HG03159 (cell line): ENCODE data around the gene EIF4E.
"Not testable (repeated sequence)": the region's sequence is repeated elsewhere in the genome, so short reads cannot be mapped to it uniquely, and the experiment has no call there.

ENCODE experiments used
- ATAC-seq: cut with Tn5 transposase; IDR thresholded peaks from one replicate; pipeline ENCODE4 v1.9.1; 2021; ENCODE audit warnings: mild to moderate bottlenecking, moderate library complexity; ENCODE audit not compliant: unreplicated experiment

The EIF4E gene

GRCh38 chr4:98880884-98881283 is 48.0 kb downstream of the EIF4E start:
- ATAC-seq = not testable (repeated sequence)

- ATAC-seq = no peak
Observed at GRCh38 chr4:98879515-98879914, 49.4 kb downstream of the EIF4E start.

GRCh38 chr4:98873059-98873458 is 55.9 kb downstream of the EIF4E start:
- ATAC-seq = no peak

GRCh38 chr4:98872120-98872906 is 56.6 kb downstream of the EIF4E start:
- ATAC-seq = not testable (repeated sequence)

DNA sequence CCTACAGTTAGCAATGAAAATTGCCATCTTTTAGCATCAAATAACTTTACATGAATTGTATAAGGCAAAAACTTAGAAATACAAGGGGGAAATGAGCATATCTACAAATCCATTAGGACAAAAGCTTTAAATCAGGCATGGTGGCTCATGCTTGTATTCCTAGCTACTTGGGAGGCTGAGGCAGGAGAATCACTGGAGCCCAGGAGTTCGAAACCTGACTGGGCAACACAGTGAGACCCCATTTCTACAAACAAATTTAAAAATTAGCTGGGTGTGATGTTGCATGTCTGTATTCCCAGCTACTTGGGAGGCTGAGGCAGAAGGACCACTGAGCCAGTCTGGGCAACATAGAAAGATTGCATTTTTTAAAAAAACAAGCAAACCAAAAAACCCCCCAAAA is 61.3 kb downstream of the EIF4E start:
- ATAC-seq = no peak

- ATAC-seq = no peak
Observed at GRCh38 chr4:98865059-98865458, 63.9 kb downstream of the EIF4E start.

GRCh38 chr4:98864560-98864959 is 64.4 kb downstream of the EIF4E start:
- no peak for ATAC-seq

DNA sequence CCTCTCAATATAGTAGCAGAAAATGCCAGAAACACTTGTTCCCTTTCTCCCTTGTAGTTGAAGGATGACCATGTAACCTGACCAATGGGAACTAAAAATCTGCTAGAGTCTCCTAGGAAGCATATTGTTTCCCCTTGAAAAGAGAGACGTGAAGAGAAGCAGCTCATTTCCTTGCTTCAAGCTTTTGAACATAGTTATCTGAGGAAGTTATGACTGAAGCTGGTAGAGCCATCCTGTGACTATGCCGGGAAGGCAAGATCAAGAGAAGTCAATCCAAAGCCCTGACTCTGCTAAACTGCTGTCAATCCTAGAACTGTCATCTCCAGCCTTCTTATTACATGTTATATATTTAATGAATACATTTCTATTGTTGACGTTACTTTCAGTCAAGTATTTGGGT is 66.6 kb downstream of the EIF4E start:
- ATAC-seq = no peak

- no peak for ATAC-seq
Observed at GRCh38 chr4:98861100-98861884, 67.6 kb downstream of the EIF4E start.

GRCh38 chr4:98851806-98852205 is 77.1 kb downstream of the EIF4E start:
- no peak for ATAC-seq

GRCh38 chr4:98850937-98851336 is 78.0 kb downstream of the EIF4E start:
- no peak for ATAC-seq

DNA sequence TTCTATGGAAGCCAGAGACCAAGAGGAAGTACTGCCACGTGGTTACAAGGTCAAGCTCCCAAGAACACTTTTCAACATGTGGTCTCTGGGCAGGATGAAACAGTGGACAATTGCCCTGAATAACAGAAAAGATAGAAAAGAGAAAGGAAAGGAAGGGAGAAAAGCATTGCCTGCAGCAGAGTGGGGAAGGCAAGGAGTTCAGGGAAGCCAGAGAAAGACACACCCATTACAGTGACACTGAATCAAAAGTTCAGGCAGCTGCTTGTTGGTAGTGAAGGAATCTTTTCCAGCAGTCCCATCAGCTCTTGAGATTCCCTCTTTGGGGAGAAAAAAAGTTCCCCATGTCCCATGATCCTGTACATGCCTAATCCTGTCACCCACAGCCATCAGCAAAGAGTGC is 80.5 kb downstream of the EIF4E start:
- no peak for ATAC-seq

DNA sequence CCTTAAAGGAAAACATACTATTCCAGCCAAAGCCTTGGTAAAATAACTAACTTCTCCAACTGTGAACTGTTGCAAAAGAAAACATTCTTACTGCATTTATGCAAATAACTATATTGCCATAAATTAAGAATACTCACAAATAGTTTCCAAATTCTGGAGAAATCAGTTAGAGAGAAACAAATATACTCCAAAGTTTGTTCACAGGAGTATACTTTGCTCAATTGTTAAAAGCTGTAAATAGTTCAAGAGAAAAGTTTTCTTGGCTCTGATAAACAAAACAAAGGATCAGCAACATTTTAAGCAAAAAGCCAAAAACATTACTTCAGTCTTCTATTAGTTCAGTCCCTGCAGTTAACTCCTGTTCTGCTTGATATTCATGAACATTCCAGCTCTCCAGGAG is 83.0 kb downstream of the EIF4E start:
- ATAC-seq = no peak

GRCh38 chr4:98842917-98843316 is 86.0 kb downstream of the EIF4E start:
- not testable (repeated sequence) for ATAC-seq

DNA sequence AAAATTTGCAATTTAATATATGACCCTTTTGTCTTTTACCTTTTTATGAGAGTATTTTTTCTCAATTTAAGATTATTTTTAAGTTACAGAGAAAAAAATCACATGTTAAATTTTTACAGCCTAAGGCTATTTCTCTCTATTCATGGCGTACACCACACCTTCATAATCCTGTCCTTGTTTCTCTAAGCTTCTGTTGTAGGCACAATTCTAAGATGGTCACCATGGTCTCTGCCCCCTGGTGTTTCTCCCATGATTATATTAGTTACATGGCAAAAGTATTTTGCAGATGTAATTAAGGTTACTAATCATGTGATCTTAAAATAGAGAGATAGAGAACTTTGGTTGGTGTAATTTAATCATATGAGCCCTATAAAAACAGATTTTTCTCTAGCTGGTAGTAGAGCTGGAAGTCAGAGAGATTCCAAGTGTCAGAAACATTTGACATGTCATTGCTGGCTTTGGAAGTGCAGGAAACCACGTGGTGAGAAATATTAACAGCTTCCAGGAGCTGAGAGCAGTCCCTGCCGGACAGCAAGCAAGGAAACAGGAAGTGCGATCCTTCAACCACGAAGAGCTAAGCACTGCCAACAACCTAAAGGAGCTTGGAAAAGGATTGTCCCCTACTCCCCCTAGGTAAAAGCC is 89.8 kb downstream of the EIF4E start:
- no peak for ATAC-seq

- no peak for ATAC-seq
Observed at GRCh38 chr4:98838531-98838930, 90.4 kb downstream of the EIF4E start.

DNA sequence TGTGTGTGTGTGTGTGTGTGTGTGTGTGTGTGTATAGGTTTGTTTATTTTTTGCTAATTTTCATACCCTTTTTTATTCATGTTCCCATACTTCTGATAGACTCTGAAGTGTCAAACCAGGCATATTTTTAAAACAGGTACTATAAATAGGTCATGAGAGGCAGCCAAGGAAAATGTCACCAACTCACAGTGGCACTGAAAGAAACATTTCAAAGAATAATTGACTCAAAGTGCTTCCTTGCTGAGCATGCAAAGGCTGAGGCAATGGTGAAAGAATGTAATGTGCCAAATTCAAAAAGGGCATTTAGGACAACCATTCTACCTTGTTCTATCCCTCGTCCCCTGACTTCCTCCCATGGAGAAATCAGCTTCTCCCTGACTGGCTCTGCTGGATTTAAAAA is 95.5 kb downstream of the EIF4E start:
- ATAC-seq = no peak

- ATAC-seq = not testable (repeated sequence)
Observed at GRCh38 chr4:98831036-98831435, 97.9 kb downstream of the EIF4E start.
